GM12875 (cell line): ENCODE results near the gene NEB.

ENCODE experiments used
- H3K4me3 ChIP-seq: one replicate; pipeline ENCODE4 v1.5.1; 2011; ENCODE audit warnings: low read depth, low read length, control low read depth
- CTCF ChIP-seq: IDR thresholded peaks from 2 replicates; pipeline ENCODE4 v1.5.1; 2011; ENCODE audit warnings: low read depth, mild to moderate bottlenecking, control low read depth, inconsistent platforms, low read length, moderate library complexity, borderline replicate concordance; ENCODE audit not compliant: insufficient read depth

NEB gene

GRCh38 chr2:151544449-151544848 is 189.8 kb downstream of the NEB start:
- no peak for TF ChIP-seq CTCF
- no peak overlapping the region for H3K4me3 ChIP-seq

- no peak overlapping the region for H3K4me3 ChIP-seq
- TF ChIP-seq CTCF = no peak
Measured at GRCh38 chr2:151543876-151544275, 190.4 kb downstream of the NEB start.

GRCh38 chr2:151534001-151534400 is 200.3 kb downstream of the NEB start:
- no peak for TF ChIP-seq CTCF

GRCh38 chr2:151533127-151533526 is 201.1 kb downstream of the NEB start:
- no peak for TF ChIP-seq CTCF
- no peak overlapping the region for H3K4me3 ChIP-seq

More at GRCh38 chr2:151534001-151534400, 200.3 kb downstream of the NEB start:
- H3K4me3 ChIP-seq = no peak overlapping the region

GRCh38 chr2:151526572-151527090 is 207.6 kb downstream of the NEB start:
- no peak overlapping the region for H3K4me3 ChIP-seq
- no peak for TF ChIP-seq CTCF

- TF ChIP-seq CTCF = no peak
Measured at GRCh38 chr2:151525821-151526373, 208.4 kb downstream of the NEB start.

GRCh38 chr2:151523850-151524249 is 210.4 kb downstream of the NEB start:
- no peak overlapping the region for H3K4me3 ChIP-seq
- no peak for TF ChIP-seq CTCF

More at GRCh38 chr2:151525821-151526373, 208.4 kb downstream of the NEB start:
- H3K4me3 ChIP-seq = no peak overlapping the region
